CD4-positive, CD25-positive, alpha-beta regulatory T cell (primary cell): Measurements from ENCODE around the gene GPR87. TPM values are rescaled to one million over a fixed set of nuclear protein-coding genes. Genes with fewer than 3 reads are reported as not detected.

Source experiments
- ATAC-seq, 2 donors: fragments of 150-1000 bp; cut with Tn5 transposase; one replicate each; pipeline ENCODE4 v1.10.0; 2021; ENCODE audit warnings: low read depth in 2 of 2, moderate number of reproducible peaks in 2 of 2, moderate library complexity in 1 of 2
- DNase-seq, 3 donors: peaks; one replicate each; pipeline versions ENCODE4 v3.0.0 to v3.0.0-alpha.2; 2012 to 2022; ENCODE audit warnings: mixed read lengths in 1 of 3
- H3K27ac ChIP-seq: one replicate; pipeline ENCODE4 v1.7.0; 2013; ENCODE audit warnings: mild to moderate bottlenecking, low read length; ENCODE audit not compliant: insufficient read depth, poor library complexity, severe bottlenecking
- H3K27me3 ChIP-seq: one replicate; pipeline ENCODE4 v1.7.0; 2013; ENCODE audit warnings: low read length; ENCODE audit not compliant: control insufficient read depth, insufficient read depth
- H3K36me3 ChIP-seq: one replicate; pipeline ENCODE4 v1.7.0; 2013; ENCODE audit warnings: mild to moderate bottlenecking, low read length, moderate library complexity; ENCODE audit not compliant: control insufficient read depth, insufficient read depth
- H3K4me1 ChIP-seq: 2 replicates; pipeline ENCODE4 v1.7.0; 2013; ENCODE audit warnings: mild to moderate bottlenecking, low read length; ENCODE audit not compliant: insufficient read depth, control insufficient read depth, poor library complexity, severe bottlenecking
- H3K4me3 ChIP-seq: one replicate; pipeline ENCODE4 v1.7.0; 2013; ENCODE audit warnings: low read depth, mild to moderate bottlenecking, low read length, moderate library complexity
- H3K9me3 ChIP-seq, 2 experiments: 1 replicate in 1 of 2; 2 replicates in 1 of 2; pipeline ENCODE4 v1.7.0; 2013; ENCODE audit warnings: low read length in 2 of 2, mild to moderate bottlenecking in 1 of 2, moderate library complexity in 1 of 2; ENCODE audit not compliant: control insufficient read depth in 2 of 2
- H3K27ac Mint-ChIP-seq, 3 donors: one replicate each; pipeline ENCODE4 v1.8.0; 2020 to 2022; ENCODE audit warnings: mild to moderate bottlenecking in 3 of 3, mixed read lengths in 3 of 3, moderate library complexity in 2 of 3
- H3K27me3 Mint-ChIP-seq: one replicate; pipeline ENCODE4 v1.8.0; 2022; ENCODE audit warnings: mild to moderate bottlenecking, mixed read lengths
- H3K36me3 Mint-ChIP-seq: one replicate; pipeline ENCODE4 v1.8.0; 2020; ENCODE audit warnings: mixed read lengths
- H3K4me1 Mint-ChIP-seq, 4 donors: one replicate each; pipeline ENCODE4 v1.8.0; 2020 to 2022; ENCODE audit warnings: mixed read lengths in 4 of 4, mild to moderate bottlenecking in 1 of 4
- H3K4me3 Mint-ChIP-seq, 4 donors: one replicate each; pipeline ENCODE4 v1.8.0; 2020 to 2022; ENCODE audit warnings: mild to moderate bottlenecking in 4 of 4, mixed read lengths in 4 of 4, moderate library complexity in 3 of 4
- H3K9me3 Mint-ChIP-seq, 7 donors: one replicate each; pipeline ENCODE4 v1.8.0; 2020 to 2022; ENCODE audit warnings: mixed read lengths in 7 of 7, mild to moderate bottlenecking in 3 of 7, moderate library complexity in 2 of 7
- polyA plus RNA-seq, 4 donors: library from polyadenylated mRNA; unstranded; fragments of 300-500 nt; fragmentation: Illumina TruSeq; gene quantifications; one replicate each; pipeline ENCODE4 v1.2.3, GENCODE V29; 2021
- total RNA-seq: library from RNA; stranded (reverse); gene quantifications from one replicate; pipeline ENCODE4 v1.2.3, GENCODE V29; 2022

GPR87 gene
- total and polyA plus RNA-seq, 5 donors from 2014 or later: not detected

- Mint-ChIP-seq H3K27me3 (peaks cover 10% of the 10 kb centered on the region), H3K36me3 (no peaks in the 10 kb centered on the region), H3K27ac (no peak overlapping the region), H3K4me1 (peaks cover 0 to 5% (median 1%) of the 10 kb centered on the region in 4 donors), H3K4me3 (no peak overlapping the region), H3K9me3 (no peaks in the 10 kb centered on the region)
- ATAC-seq (no peak), DNase-seq (no peak)
- no peaks in the 10 kb centered on the region for H3K4me1 ChIP-seq
- no peaks in the 10 kb centered on the region for H3K36me3 ChIP-seq
- H3K4me3 ChIP-seq: no peak overlapping the region
- H3K9me3 ChIP-seq: no peaks in the 10 kb centered on the region
- no peak overlapping the region for H3K27ac ChIP-seq
- H3K27me3 ChIP-seq: peaks cover 2% of the 10 kb centered on the region
These were observed 33.2 kb downstream of the GPR87 start for GRCh38 chr3:151283387-151283786.

DNA sequence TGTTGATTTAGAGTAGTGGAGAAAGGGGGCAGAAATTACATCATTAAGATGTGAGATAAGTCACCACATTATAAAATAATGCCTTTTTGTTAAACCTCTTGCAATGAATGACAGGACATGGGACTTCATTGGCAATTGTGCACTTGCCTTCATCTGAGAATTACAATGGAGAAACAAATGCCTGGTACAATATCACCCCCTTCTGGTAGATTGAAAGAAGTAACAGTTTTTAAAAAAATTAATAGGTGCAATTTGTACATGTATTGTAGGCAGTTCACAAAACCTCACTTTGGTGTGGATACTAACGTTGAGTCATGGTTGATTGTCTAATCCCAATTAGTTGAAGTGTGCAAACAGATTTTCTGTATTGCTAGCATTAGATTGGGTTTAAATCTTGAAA, 33.7 kb downstream of the GPR87 start:
- Mint-ChIP-seq H3K27ac (no peak overlapping the region), H3K36me3 (no peaks in the 10 kb centered on the region), H3K4me1 (peaks cover 0 to 8% (median 2%) of the 10 kb centered on the region in 4 donors), H3K9me3 (no peaks in the 10 kb centered on the region), H3K4me3 (no peak overlapping the region), H3K27me3 (peaks cover 10% of the 10 kb centered on the region)
- no peaks in the 10 kb centered on the region for H3K9me3 ChIP-seq
- peak in 2 of 3 donors; percentile 64 to 79 for DNase-seq
- no peaks in the 10 kb centered on the region for H3K36me3 ChIP-seq
- no peak overlapping the region for H3K4me3 ChIP-seq
- H3K27me3 ChIP-seq: peaks cover 2% of the 10 kb centered on the region
- H3K27ac ChIP-seq: no peak overlapping the region
- no peaks in the 10 kb centered on the region for H3K4me1 ChIP-seq
- peak; percentile 43 to 49 for ATAC-seq

DNA sequence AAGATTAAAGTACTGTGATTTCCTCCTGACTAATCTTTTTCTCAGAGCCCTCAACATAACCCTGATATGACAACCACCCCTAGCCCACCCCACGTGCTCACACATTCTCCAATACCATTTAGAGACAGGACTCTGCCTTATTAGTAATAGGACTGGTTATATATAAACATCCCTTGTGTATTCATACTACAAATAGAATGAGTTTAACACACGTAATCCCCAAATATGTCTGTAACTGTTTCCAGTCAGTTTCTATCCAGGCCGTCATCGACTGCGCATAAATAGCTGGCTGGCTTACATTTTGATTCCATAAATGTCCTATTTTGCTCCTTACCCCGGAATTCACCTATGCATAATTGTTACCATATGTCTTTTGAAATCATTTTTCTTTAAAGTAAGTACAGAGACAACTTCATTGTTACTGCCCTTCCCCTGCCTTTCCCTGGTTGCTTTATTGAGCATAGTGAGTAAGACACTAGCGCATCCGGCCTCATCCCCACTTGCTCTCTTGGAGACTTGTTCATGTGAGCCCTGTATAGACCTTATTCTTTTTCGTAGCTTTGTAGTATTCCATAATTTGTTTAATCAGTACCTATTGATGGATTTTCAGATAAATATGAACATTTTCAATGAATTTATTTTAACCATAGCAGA, 34.8 kb downstream of the GPR87 start:
- Histone ChIP-seq H3K9me3 (no peaks in the 10 kb centered on the region), H3K4me1 (peaks cover 2% of the 10 kb centered on the region), H3K27me3 (peaks cover 2% of the 10 kb centered on the region), H3K36me3 (no peaks in the 10 kb centered on the region), H3K4me3 (no peak overlapping the region), H3K27ac (no peak overlapping the region)
- H3K36me3 Mint-ChIP-seq: no peaks in the 10 kb centered on the region
- peaks cover 6% of the 10 kb centered on the region for H3K27me3 Mint-ChIP-seq
- no peak for ATAC-seq
- no peak for DNase-seq
- peaks cover 0 to 10% (median 3%) of the 10 kb centered on the region in 4 donors for H3K4me1 Mint-ChIP-seq
- H3K4me3 Mint-ChIP-seq: no peak overlapping the region
- no peaks in the 10 kb centered on the region for H3K9me3 Mint-ChIP-seq
- H3K27ac Mint-ChIP-seq: no peak overlapping the region

DNA sequence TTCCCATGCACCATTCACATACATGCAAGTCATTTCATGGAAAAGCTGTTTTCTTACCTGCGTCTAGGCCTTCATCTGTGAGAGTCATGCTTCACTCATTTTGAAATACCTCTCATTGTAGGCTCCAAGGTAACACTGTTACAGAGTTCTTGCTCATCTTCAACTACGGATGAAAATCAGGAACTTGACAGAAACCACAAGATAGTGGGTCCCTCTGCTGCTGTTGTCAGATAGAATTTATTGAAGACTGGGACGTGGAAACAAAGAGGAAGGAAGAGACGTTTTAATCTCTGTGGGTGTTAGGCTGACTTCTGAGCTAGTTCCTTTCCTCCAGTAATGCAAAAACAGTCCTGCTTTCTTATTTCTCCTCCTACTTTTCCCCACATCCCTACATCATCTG, 38.4 kb downstream of the GPR87 start, which contains the start of gene P2RY14:
Gene P2RY14 (minus strand): TSS at position 313 of the 400 bp plus-strand sequence. CDS start 64,226 bp downstream, outside the sequence.
- no peaks in the 10 kb centered on the region for H3K36me3 Mint-ChIP-seq
- H3K27ac ChIP-seq: no peak within 1 kb of the TSS
- peak within 1 kb of the TSS; percentile 54 for H3K4me3 ChIP-seq
- no peaks in the 10 kb centered on the region for H3K27me3 ChIP-seq
- no peak within 1 kb of the TSS for H3K4me3 Mint-ChIP-seq
- no peaks in the 10 kb centered on the region for H3K36me3 ChIP-seq
- no peak for DNase-seq
- peak within 1 kb of the TSS; percentile 4 to 73 (median 12) for H3K27ac Mint-ChIP-seq
- no peak for ATAC-seq
- H3K9me3 Mint-ChIP-seq: peaks cover 0 to 1% (median 0%) of the 10 kb centered on the region in 7 donors
- peaks cover 0 to 19% (median 11%) of the 10 kb centered on the region in 4 donors for H3K4me1 Mint-ChIP-seq
- peaks cover 6% of the 10 kb centered on the region for H3K4me1 ChIP-seq
- H3K9me3 ChIP-seq: no peaks in the 10 kb centered on the region
- H3K27me3 Mint-ChIP-seq: no peaks in the 10 kb centered on the region

- H3K27me3 ChIP-seq: no peaks in the 10 kb centered on the region
- H3K4me1 ChIP-seq: peaks cover 6% of the 10 kb centered on the region
- H3K36me3 ChIP-seq: no peaks in the 10 kb centered on the region
- ATAC-seq (peak; percentile 50 to 59), DNase-seq (peak in 1 of 3 donors; percentile 31)
- Mint-ChIP-seq H3K4me3 (peak overlapping the region in 3 of 4 donors; percentile 26 to 64 (median 52)), H3K4me1 (peaks cover 0 to 19% (median 11%) of the 10 kb centered on the region in 4 donors), H3K27me3 (no peaks in the 10 kb centered on the region), H3K36me3 (no peaks in the 10 kb centered on the region), H3K27ac (peak overlapping the region in 2 of 3 donors; percentile 10 to 69), H3K9me3 (peaks cover 0 to 1% (median 0%) of the 10 kb centered on the region in 7 donors)
- H3K27ac ChIP-seq: no peak overlapping the region
- H3K9me3 ChIP-seq: no peaks in the 10 kb centered on the region
- peak overlapping the region; percentile 27 for H3K4me3 ChIP-seq
These were observed 40.0 kb downstream of the GPR87 start for GRCh38 chr3:151276687-151277042.

GRCh38 chr3:151276038-151276686, 40.5 kb downstream of the GPR87 start:
- Histone ChIP-seq H3K36me3 (no peaks in the 10 kb centered on the region), H3K27me3 (no peaks in the 10 kb centered on the region), H3K4me3 (peak overlapping the region; percentile 27), H3K9me3 (no peaks in the 10 kb centered on the region), H3K4me1 (peaks cover 6% of the 10 kb centered on the region), H3K27ac (no peak overlapping the region)
- Mint-ChIP-seq H3K4me1 (peaks cover 0 to 19% (median 11%) of the 10 kb centered on the region in 4 donors), H3K9me3 (peaks cover 0 to 1% (median 0%) of the 10 kb centered on the region in 7 donors), H3K27ac (peak overlapping the region in 2 of 3 donors; percentile 10 to 69), H3K36me3 (no peaks in the 10 kb centered on the region), H3K27me3 (no peaks in the 10 kb centered on the region), H3K4me3 (no peak overlapping the region)
- no peak for DNase-seq
- ATAC-seq: no peak

GRCh38 chr3:151275091-151275490, 41.5 kb downstream of the GPR87 start:
- Histone ChIP-seq H3K4me3 (no peak overlapping the region), H3K36me3 (no peaks in the 10 kb centered on the region), H3K27me3 (no peaks in the 10 kb centered on the region), H3K27ac (no peak overlapping the region), H3K4me1 (peaks cover 6% of the 10 kb centered on the region), H3K9me3 (no peaks in the 10 kb centered on the region)
- Mint-ChIP-seq H3K27ac (peak overlapping the region in 1 of 3 donors; percentile 72), H3K9me3 (peaks cover 0 to 1% (median 0%) of the 10 kb centered on the region in 7 donors), H3K4me1 (peaks cover 0 to 19% (median 11%) of the 10 kb centered on the region in 4 donors), H3K4me3 (no peak overlapping the region), H3K27me3 (no peaks in the 10 kb centered on the region), H3K36me3 (no peaks in the 10 kb centered on the region)
- no peak for ATAC-seq
- DNase-seq: no peak
